Activated T-cell treated with anti-CD3 and anti-CD28 coated beads, Interleukin-2, amount 50 U/mL, for 72 hours (primary cell): Measurements from ENCODE around the gene FTSJ3. TPM values are rescaled to one million over a fixed set of nuclear protein-coding genes. Genes with fewer than 3 reads are reported as not detected.

Source experiments
- ATAC-seq, 2 donors: fragments of 150-1000 bp; cut with Tn5 transposase; replicated peaks in 1 of 2; 2 replicates each; pipeline ENCODE4 v1.10.0; 2021; ENCODE audit warnings: moderate library complexity in 2 of 2, mild to moderate bottlenecking in 1 of 2
- DNase-seq, 2 donors: peaks; one replicate each; pipeline ENCODE4 v3.0.0; 2021 to 2022; ENCODE audit warnings: mixed read lengths in 1 of 2
- H3K27ac Mint-ChIP-seq: one replicate; pipeline ENCODE4 v1.8.0; 2022; ENCODE audit warnings: mild to moderate bottlenecking, moderate library complexity, mixed read lengths
- H3K27me3 Mint-ChIP-seq: one replicate; pipeline ENCODE4 v1.8.0; 2022; ENCODE audit warnings: low read depth, mixed read lengths
- H3K36me3 Mint-ChIP-seq, 2 donors: one replicate each; pipeline ENCODE4 v1.8.0; 2022; ENCODE audit warnings: mixed read lengths in 2 of 2, mild to moderate bottlenecking in 1 of 2; ENCODE audit not compliant: insufficient read depth in 2 of 2
- H3K4me1 Mint-ChIP-seq: one replicate; pipeline ENCODE4 v1.8.0; 2022; ENCODE audit warnings: low read depth, mixed read lengths
- H3K4me3 Mint-ChIP-seq, 2 donors: one replicate each; pipeline ENCODE4 v1.8.0; 2022; ENCODE audit warnings: mild to moderate bottlenecking in 2 of 2, mixed read lengths in 2 of 2, moderate library complexity in 2 of 2
- H3K9me3 Mint-ChIP-seq, 2 donors: one replicate each; pipeline ENCODE4 v1.8.0; 2022; ENCODE audit warnings: mixed read lengths in 2 of 2
- total RNA-seq, 2 donors: library from RNA; stranded (reverse); gene quantifications; one replicate each; pipeline ENCODE4 v1.2.3, GENCODE V29; 2022

FTSJ3 gene
- total RNA-seq, 2 donors from 2014 or later: 36.0 to 42.3 TPM

- H3K9me3 Mint-ChIP-seq: no peaks in the 10 kb centered on the region
- H3K4me3 Mint-ChIP-seq: peak overlapping the region; percentile 97 to 99
- H3K27me3 Mint-ChIP-seq: no peaks in the 10 kb centered on the region
- H3K27ac Mint-ChIP-seq: peak overlapping the region; percentile 88
- peaks cover 43% of the 10 kb centered on the region for H3K4me1 Mint-ChIP-seq
- DNase-seq: no peak
- ATAC-seq: no peak
- peaks cover 4 to 9% of the 10 kb centered on the region in 2 donors for H3K36me3 Mint-ChIP-seq
These were observed 13.3 kb upstream of the FTSJ3 start for GRCh38 chr17:63840591-63841349.

- no peak for DNase-seq
- Mint-ChIP-seq H3K9me3 (no peaks in the 10 kb centered on the region), H3K27me3 (no peaks in the 10 kb centered on the region), H3K36me3 (peaks cover 6 to 17% of the 10 kb centered on the region in 2 donors), H3K4me1 (peaks cover 48% of the 10 kb centered on the region), H3K27ac (peak overlapping the region; percentile 82), H3K4me3 (peak overlapping the region; percentile 50 to 73)
- no peak for ATAC-seq
These were observed 11.2 kb upstream of the FTSJ3 start for GRCh38 chr17:63838631-63839171.

- Mint-ChIP-seq H3K27ac (no peak overlapping the region), H3K4me3 (peak overlapping the region in 1 of 2 donors; percentile 50), H3K27me3 (no peaks in the 10 kb centered on the region), H3K36me3 (peaks cover 6 to 18% of the 10 kb centered on the region in 2 donors), H3K9me3 (no peaks in the 10 kb centered on the region), H3K4me1 (peaks cover 42% of the 10 kb centered on the region)
- no peak for ATAC-seq
- no peak for DNase-seq
These were observed 10.6 kb upstream of the FTSJ3 start for GRCh38 chr17:63837962-63838600.

GRCh38 chr17:63837480-63837879 is 10.0 kb upstream of the FTSJ3 start:
- Mint-ChIP-seq H3K4me3 (no peak overlapping the region), H3K36me3 (peaks cover 6 to 18% of the 10 kb centered on the region in 2 donors)
- DNase-seq: no peak

GRCh38 chr17:63836811-63837210 is 9.3 kb upstream of the FTSJ3 start:
- Mint-ChIP-seq H3K27me3 (no peaks in the 10 kb centered on the region), H3K27ac (no peak overlapping the region), H3K4me1 (peaks cover 49% of the 10 kb centered on the region), H3K4me3 (no peak overlapping the region), H3K9me3 (no peaks in the 10 kb centered on the region), H3K36me3 (peaks cover 4 to 19% of the 10 kb centered on the region in 2 donors)
- DNase-seq: no peak
- ATAC-seq: no peak

More at GRCh38 chr17:63837480-63837879, 10.0 kb upstream of the FTSJ3 start:
- H3K27ac Mint-ChIP-seq: no peak overlapping the region
- no peak for ATAC-seq
- no peaks in the 10 kb centered on the region for H3K9me3 Mint-ChIP-seq
- H3K4me1 Mint-ChIP-seq: peaks cover 43% of the 10 kb centered on the region
- H3K27me3 Mint-ChIP-seq: no peaks in the 10 kb centered on the region

- DNase-seq (no peak), ATAC-seq (no peak)
- Mint-ChIP-seq H3K27me3 (no peaks in the 10 kb centered on the region), H3K4me1 (peaks cover 53% of the 10 kb centered on the region), H3K36me3 (peaks cover 4 to 23% of the 10 kb centered on the region in 2 donors), H3K4me3 (no peak overlapping the region), H3K9me3 (no peaks in the 10 kb centered on the region), H3K27ac (peak overlapping the region; percentile 94)
These were observed 7.8 kb upstream of the FTSJ3 start for GRCh38 chr17:63835167-63835720.

- H3K27ac Mint-ChIP-seq: no peak overlapping the region
These were observed 7.1 kb upstream of the FTSJ3 start for GRCh38 chr17:63834431-63835166.

GRCh38 chr17:63833741-63834373 is 6.4 kb upstream of the FTSJ3 start:
- H3K27ac Mint-ChIP-seq: no peak overlapping the region
- H3K9me3 Mint-ChIP-seq: no peaks in the 10 kb centered on the region
- DNase-seq (no peak), ATAC-seq (no peak)
- H3K27me3 Mint-ChIP-seq: no peaks in the 10 kb centered on the region
- H3K4me1 Mint-ChIP-seq: peaks cover 56% of the 10 kb centered on the region
- H3K4me3 Mint-ChIP-seq: no peak overlapping the region
- H3K36me3 Mint-ChIP-seq: peaks cover 4 to 33% of the 10 kb centered on the region in 2 donors

More at GRCh38 chr17:63834431-63835166, 7.1 kb upstream of the FTSJ3 start:
- no peaks in the 10 kb centered on the region for H3K9me3 Mint-ChIP-seq
- DNase-seq (peak; percentile 62 to 66), ATAC-seq (peak; percentile 72 to 75)
- H3K27me3 Mint-ChIP-seq: no peaks in the 10 kb centered on the region
- no peak overlapping the region for H3K4me3 Mint-ChIP-seq
- H3K4me1 Mint-ChIP-seq: peaks cover 56% of the 10 kb centered on the region
- peaks cover 4 to 29% of the 10 kb centered on the region in 2 donors for H3K36me3 Mint-ChIP-seq

GRCh38 chr17:63833026-63833740 is 5.7 kb upstream of the FTSJ3 start:
- no peak overlapping the region for H3K4me3 Mint-ChIP-seq
- H3K27me3 Mint-ChIP-seq: no peaks in the 10 kb centered on the region
- H3K27ac Mint-ChIP-seq: no peak overlapping the region
- peaks cover 4 to 33% of the 10 kb centered on the region in 2 donors for H3K36me3 Mint-ChIP-seq
- ATAC-seq (no peak), DNase-seq (no peak)
- no peaks in the 10 kb centered on the region for H3K9me3 Mint-ChIP-seq
- H3K4me1 Mint-ChIP-seq: peaks cover 59% of the 10 kb centered on the region

- H3K9me3 Mint-ChIP-seq: no peaks in the 10 kb centered on the region
- peak overlapping the region; percentile 87 for H3K27ac Mint-ChIP-seq
- no peaks in the 10 kb centered on the region for H3K27me3 Mint-ChIP-seq
- H3K4me3 Mint-ChIP-seq: no peak overlapping the region
- peaks cover 62% of the 10 kb centered on the region for H3K4me1 Mint-ChIP-seq
- ATAC-seq (no peak), DNase-seq (no peak)
- peaks cover 4 to 33% of the 10 kb centered on the region in 2 donors for H3K36me3 Mint-ChIP-seq
These were observed 5.0 kb upstream of the FTSJ3 start for GRCh38 chr17:63832455-63832854.

GRCh38 chr17:63832014-63832413 is 4.6 kb upstream of the FTSJ3 start:
- ATAC-seq: no peak
- H3K4me1 Mint-ChIP-seq: peaks cover 62% of the 10 kb centered on the region

GRCh38 chr17:63831505-63831904 is 4.0 kb upstream of the FTSJ3 start:
- DNase-seq (no peak), ATAC-seq (no peak)
- Mint-ChIP-seq H3K9me3 (no peaks in the 10 kb centered on the region), H3K4me3 (no peak overlapping the region), H3K4me1 (peaks cover 66% of the 10 kb centered on the region), H3K36me3 (peaks cover 5 to 31% of the 10 kb centered on the region in 2 donors), H3K27ac (peak overlapping the region; percentile 87), H3K27me3 (no peaks in the 10 kb centered on the region)

More at GRCh38 chr17:63832014-63832413, 4.6 kb upstream of the FTSJ3 start:
- Mint-ChIP-seq H3K27ac (peak overlapping the region; percentile 87), H3K27me3 (no peaks in the 10 kb centered on the region), H3K4me3 (no peak overlapping the region), H3K36me3 (peaks cover 2 to 31% of the 10 kb centered on the region in 2 donors), H3K9me3 (no peaks in the 10 kb centered on the region)
- DNase-seq: no peak
